Motor neuron (in vitro differentiated cells): ENCODE measurements around the gene PCBD2. TPM values are rescaled to one million over a fixed set of nuclear protein-coding genes. Genes with fewer than 3 reads are reported as not detected.

Experiments used
- ATAC-seq, 8 experiments: fragments of 200-7000 bp; cut with Tn5 transposase; replicated peaks in 6 of 8; 2 replicates each; pipeline ENCODE4 v1.8.0; 2021; ENCODE audit warnings: mild to moderate bottlenecking in 8 of 8, moderate library complexity in 8 of 8
- H3K27ac ChIP-seq, 2 donors: fragments of 250-450 bp; sonication (Bioruptor Pico); 2 replicates each; pipeline ENCODE4 v1.9.0; 2021; ENCODE audit warnings: antibody characterized with exemption in 2 of 2, mild to moderate bottlenecking in 2 of 2, moderate library complexity in 1 of 2
- H3K4me1 ChIP-seq, 2 donors: fragments of 250-450 bp; sonication (Bioruptor Pico); replicated peaks in 1 of 2; 2 replicates each; pipeline ENCODE4 v1.6.1; 2021; ENCODE audit warnings: antibody characterized with exemption in 2 of 2, mild to moderate bottlenecking in 2 of 2, moderate library complexity in 1 of 2
- H3K4me3 ChIP-seq, 5 donors: fragments of 250-450 bp; sonication (Bioruptor Pico); 2 replicates each; pipeline ENCODE4 v1.9.0; 2021; ENCODE audit warnings: antibody characterized with exemption in 5 of 5, mild to moderate bottlenecking in 5 of 5, moderate library complexity in 4 of 5
- WGBS, 10 experiments: fragments of 450-650 bp; shearing (Covaris generic); methylation state at CpG; one replicate each; pipeline ENCODE4 v1.0.0; 2022; 5-methylcytosine and 5-hydroxymethylcytosine counted together
- in situ Hi-C, 9 experiments: fragments of 400-800 bp; cut with MboI; loops; one replicate each; pipeline ENCODE4 v1.15.0; 2021; ENCODE audit warnings: low sequenced_read_pairs in 9 of 9, low pct_unique_long_range_greater_than_20kb in 2 of 9; ENCODE audit not compliant: unreplicated experiment in 9 of 9
- total RNA-seq, 8 experiments: library from RNA; unstranded; fragments of 300-600 nt; gene quantifications; 2 replicates each; pipeline versions ENCODE4 v1.2.3 to v1.2.4, GENCODE V29; 2022

The PCBD2 gene
- total RNA-seq, 8 experiments from 2014 or later, result 5.4 to 13.0 (median 7.8) TPM

- Histone ChIP-seq H3K4me1 (no peaks in the 10 kb centered on the region), H3K27ac (no peak overlapping the region), H3K4me3 (no peak overlapping the region)
- in situ Hi-C loops, result no loop called here
- 40 to 100% (median 80%) methylated on average over 1 to 3 of the region's 9 CpGs; no CpG with 5 or more reads in 7 of the 10 experiments for WGBS, 10 experiments
- no peak for ATAC-seq
Observed at GRCh38 chr5:135007305-135007704, 102.4 kb downstream of the PCBD2 start.

GRCh38 chr5:135007749-135008363 is 102.9 kb downstream of the PCBD2 start:
- in situ Hi-C loops, result no loop called here
- no peak for ATAC-seq

GRCh38 chr5:135008556-135008955 is 103.6 kb downstream of the PCBD2 start:
- Histone ChIP-seq H3K27ac (no peak overlapping the region), H3K4me1 (no peaks in the 10 kb centered on the region), H3K4me3 (no peak overlapping the region)
- WGBS, 10 experiments, result 20 to 100% (median 63%) methylated on average over 1 to 8 of the region's 8 CpGs; no CpG with 5 or more reads in 2 of the 10 experiments
- in situ Hi-C loops, result no loop called here
- no peak for ATAC-seq

More at GRCh38 chr5:135007749-135008363, 102.9 kb downstream of the PCBD2 start:
- Histone ChIP-seq H3K4me3 (no peak overlapping the region), H3K27ac (no peak overlapping the region), H3K4me1 (no peaks in the 10 kb centered on the region)
- WGBS, 10 experiments, result 33 to 100% (median 76%) methylated on average over 1 to 5 of the region's 11 CpGs; no CpG with 5 or more reads in 3 of the 10 experiments

GRCh38 chr5:135008981-135009735 is 104.2 kb downstream of the PCBD2 start:
- ATAC-seq, result no peak

GRCh38 chr5:135009736-135010501 is 105.0 kb downstream of the PCBD2 start:
- ATAC-seq, result no peak
- H3K4me3 ChIP-seq, result no peak overlapping the region
- H3K27ac ChIP-seq, result no peak overlapping the region
- in situ Hi-C loops, result no loop called here
- 61 to 100% (median 70%) methylated on average over 1 to 9 of the region's 11 CpGs; no CpG with 5 or more reads in 5 of the 10 experiments for WGBS, 10 experiments
- H3K4me1 ChIP-seq, result no peaks in the 10 kb centered on the region

More at GRCh38 chr5:135008981-135009735, 104.2 kb downstream of the PCBD2 start:
- H3K4me1 ChIP-seq, result no peaks in the 10 kb centered on the region
- in situ Hi-C loops, result no loop called here
- H3K27ac ChIP-seq, result no peak overlapping the region
- 61 to 100% (median 76%) methylated on average over 1 to 7 of the region's 13 CpGs; no CpG with 5 or more reads in 4 of the 10 experiments for WGBS, 10 experiments
- no peak overlapping the region for H3K4me3 ChIP-seq

GRCh38 chr5:135010502-135011354 is 105.8 kb downstream of the PCBD2 start:
- no peak overlapping the region for H3K4me3 ChIP-seq
- H3K4me1 ChIP-seq, result no peaks in the 10 kb centered on the region
- no peak overlapping the region for H3K27ac ChIP-seq
- in situ Hi-C loops, result no loop called here
- 20 to 100% (median 61%) methylated on average over 1 to 2 of the region's 3 CpGs; no CpG with 5 or more reads in 6 of the 10 experiments for WGBS, 10 experiments
- ATAC-seq, result peak in 1 of 8 experiments; percentile 52

GRCh38 chr5:135011355-135012032 is 106.6 kb downstream of the PCBD2 start:
- WGBS, 10 experiments, result 40 to 70% (median 64%) methylated on average over 1 to 4 of the region's 4 CpGs; no CpG with 5 or more reads in 5 of the 10 experiments
- no peak for ATAC-seq
- H3K4me3 ChIP-seq, result no peak overlapping the region
- no peaks in the 10 kb centered on the region for H3K4me1 ChIP-seq
- in situ Hi-C loops, result no loop called here
- H3K27ac ChIP-seq, result no peak overlapping the region

- no peak for ATAC-seq
Observed at GRCh38 chr5:135012033-135012588, 107.2 kb downstream of the PCBD2 start.

More at GRCh38 chr5:135012033-135012588, 107.2 kb downstream of the PCBD2 start:
- in situ Hi-C loops, result no loop called here
- WGBS, 10 experiments, result 40 to 100% methylated on average over 1 of the region's 2 CpGs; no CpG with 5 or more reads in 8 of the 10 experiments
- Histone ChIP-seq H3K4me1 (no peaks in the 10 kb centered on the region), H3K4me3 (no peak overlapping the region), H3K27ac (no peak overlapping the region)

Other genes with a start within 250 kb of the PCBD2 start
- gene CAMLG, start 166.6 kb upstream of the PCBD2 start, total RNA-seq, result 10 to 100 TPM; 23.9 to 89.7 (median 50.5) TPM
- 10 to 100 TPM; 24.8 to 80.6 (median 32.6) TPM for gene DDX46, start 146.4 kb upstream of the PCBD2 start, total RNA-seq
- gene C5orf24, start 59.2 kb upstream of the PCBD2 start, total RNA-seq, result 100 to 1,000 TPM in 2 of 8 experiments, 10 to 100 TPM in 6; 37.4 to 166 (median 47.4) TPM
- 10 to 100 TPM; 31.3 to 89.6 (median 35.3) TPM for gene TXNDC15, start 30.8 kb upstream of the PCBD2 start, total RNA-seq
- gene CATSPER3, start 62.8 kb downstream of the PCBD2 start, total RNA-seq, result under 1 TPM in 7 of 8 experiments, not detected in 1; 0.21 to 0.67 (median 0.32) TPM
- gene PITX1, start 129.1 kb downstream of the PCBD2 start, total RNA-seq, result 1 to 10 TPM in 3 of 8 experiments, under 1 TPM in 4, not detected in 1; 0.16 to 8.6 (median 0.71) TPM